Neural cell (in vitro differentiated cells): ENCODE data around the gene COPB2. TPM values are rescaled to one million over a fixed set of nuclear protein-coding genes. Genes with fewer than 3 reads are reported as not detected.

Source experiments
- H2AFZ ChIP-seq: fragments of 200-600, 300-800 bp; sonication (generic), shearing (Covaris generic); 2 replicates; pipeline ENCODE4 v1.6.0; 2014; ENCODE audit warnings: low read depth, mild to moderate bottlenecking, antibody characterized with exemption, low read length, moderate library complexity
- H3F3A ChIP-seq: fragments of 200-600 bp; shearing (Covaris generic); 2 replicates; pipeline ENCODE4 v1.6.1; 2016; ENCODE audit warnings: mild to moderate bottlenecking, moderate library complexity, mixed read lengths, antibody characterized with exemption, low read length; ENCODE audit not compliant: insufficient read depth, poor library complexity, severe bottlenecking
- H3K27ac ChIP-seq: fragments of 200-600, 300-800 bp; sonication (generic), shearing (Covaris generic); 2 replicates; pipeline ENCODE4 v1.5.1; 2014; ENCODE audit warnings: mild to moderate bottlenecking, low read length, moderate library complexity
- H3K27me3 ChIP-seq: fragments of 300-800, 200-600 bp; sonication (generic), shearing (Covaris generic); 2 replicates; pipeline ENCODE4 v1.6.0; 2014; ENCODE audit warnings: mild to moderate bottlenecking, low read depth, low read length, moderate library complexity; ENCODE audit not compliant: insufficient read depth
- H3K36me3 ChIP-seq: fragments of 300-800, 200-600 bp; sonication (generic), shearing (Covaris generic); 2 replicates; pipeline ENCODE4 v1.5.1; 2014; ENCODE audit warnings: mild to moderate bottlenecking, antibody characterized with exemption, low read length, moderate library complexity; ENCODE audit not compliant: insufficient read depth
- H3K4me2 ChIP-seq: fragments of 300-800, 200-600 bp; sonication (generic), shearing (Covaris generic); 2 replicates; pipeline ENCODE4 v1.6.0; 2014; ENCODE audit warnings: mild to moderate bottlenecking, low read length
- H3K4me3 ChIP-seq: fragments of 300-800, 200-600 bp; sonication (generic), shearing (Covaris generic); 2 replicates; pipeline ENCODE4 v1.5.1; 2014; ENCODE audit warnings: mild to moderate bottlenecking, low read length, moderate library complexity
- H3K79me2 ChIP-seq: fragments of 200-600 bp; shearing (Covaris generic); replicated peaks from 2 replicates; pipeline ENCODE4 v1.6.0; 2014; ENCODE audit warnings: mild to moderate bottlenecking, low read length, moderate library complexity; ENCODE audit not compliant: insufficient read depth
- H3K9ac ChIP-seq: fragments of 300-800, 200-600 bp; sonication (generic), shearing (Covaris generic); 2 replicates; pipeline ENCODE4 v1.6.1; 2016; ENCODE audit warnings: mild to moderate bottlenecking, low read length, mixed read lengths
- H3K9me2 ChIP-seq: fragments of 200-600 bp; shearing (Covaris generic); 2 replicates; pipeline ENCODE4 v1.6.1; 2016; ENCODE audit warnings: mild to moderate bottlenecking, low read length, mixed read lengths; ENCODE audit not compliant: insufficient read depth
- H3K9me3 ChIP-seq: fragments of 200-600, 300-800 bp; sonication (generic), shearing (Covaris generic); 2 replicates; pipeline ENCODE4 v1.6.1; 2016; ENCODE audit warnings: mild to moderate bottlenecking, mixed run types, low read length, moderate library complexity, mixed read lengths
- H4K20me1 ChIP-seq: fragments of 200-600 bp; shearing (Covaris generic); 2 replicates; pipeline ENCODE4 v1.6.1; 2016; ENCODE audit warnings: mild to moderate bottlenecking, mixed run types; ENCODE audit not compliant: insufficient read depth
- EP300 ChIP-seq: fragments of 450-650 bp; conservative IDR thresholded peaks from 2 replicates; pipeline ENCODE4 v1.6.1; 2014; ENCODE audit warnings: antibody characterized with exemption, mild to moderate bottlenecking, moderate library complexity; ENCODE audit not compliant: poor library complexity, severe bottlenecking
- EZH2 ChIP-seq: fragments of 200-600, 300-800 bp; shearing (Covaris generic), sonication (generic); IDR thresholded peaks from 2 replicates; pipeline ENCODE4 v1.6.1; 2014; ENCODE audit warnings: antibody characterized with exemption, low read length, borderline replicate concordance, mild to moderate bottlenecking; ENCODE audit not compliant: insufficient read depth, poor library complexity, severe bottlenecking
- MXI1 ChIP-seq: fragments of 450-650 bp; conservative IDR thresholded peaks from 2 replicates; pipeline ENCODE4 v1.6.1; 2014; ENCODE audit warnings: antibody characterized with exemption, mild to moderate bottlenecking; ENCODE audit not compliant: poor library complexity, severe bottlenecking
- POLR2AphosphoS5 ChIP-seq: IDR thresholded peaks from 2 replicates; pipeline ENCODE4 v1.6.1; 2012
- RAD21 ChIP-seq: fragments of 450-650 bp; conservative IDR thresholded peaks from 2 replicates; pipeline ENCODE4 v1.6.1; 2014; ENCODE audit warnings: antibody characterized with exemption, mild to moderate bottlenecking, moderate library complexity
- SMC3 ChIP-seq: fragments of 450-650 bp; conservative IDR thresholded peaks from 2 replicates; pipeline ENCODE4 v1.6.1; 2014; ENCODE audit warnings: antibody characterized with exemption, mild to moderate bottlenecking, moderate library complexity; ENCODE audit not compliant: poor library complexity
- TAF1 ChIP-seq: IDR thresholded peaks from 2 replicates; pipeline ENCODE4 v1.6.1; 2012; ENCODE audit warnings: low read depth
- polyA plus RNA-seq: library from polyadenylated mRNA; depleted of rRNA; stranded (reverse); fragments of >200 nt; gene quantifications from 2 replicates; pipeline ENCODE4 v1.2.3, GENCODE V29; 2014
- TF ChIP-seq, protein P1 (sequence below): fragments of 450-650 bp; IDR thresholded peaks from 2 replicates; pipeline ENCODE4 v1.5.1; 2014; ENCODE audit warnings: antibody characterized with exemption, mild to moderate bottlenecking, moderate library complexity; ENCODE audit not compliant: poor library complexity, severe bottlenecking
- TF ChIP-seq, protein P2 (sequence below): IDR thresholded peaks from 2 replicates; pipeline ENCODE4 v1.6.1; 2012; ENCODE audit warnings: borderline replicate concordance

Gene COPB2
- polyA plus RNA-seq, 1 donor from 2014 or later: 63.5 TPM

DNA sequence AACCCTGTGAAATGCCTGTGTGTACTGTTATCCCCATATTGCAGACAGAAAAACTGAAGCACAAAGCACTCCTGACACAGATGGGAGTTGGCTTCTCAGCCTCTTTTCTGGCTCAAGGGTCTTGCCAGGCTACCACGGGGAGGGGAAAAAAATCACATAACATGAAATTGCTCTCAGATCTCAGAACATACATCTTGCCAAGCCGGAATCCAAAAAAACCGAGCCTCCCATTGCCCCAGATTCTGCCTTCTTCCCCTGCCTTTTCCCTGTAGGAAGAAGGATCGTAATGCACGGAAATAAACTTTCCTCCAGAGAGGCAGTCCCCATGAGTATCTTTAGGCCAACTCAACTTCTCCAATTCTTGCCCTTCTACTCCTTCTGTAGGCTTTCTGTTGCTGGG lies 62.2 kb downstream of the COPB2 start:
- TF ChIP-seq EZH2: no peak
- TF ChIP-seq RAD21: no peak
- no peak for TF ChIP-seq TAF1
- no peak for TF ChIP-seq SMC3
- no peak for TF ChIP-seq EP300
- TF ChIP-seq, protein P1, sequence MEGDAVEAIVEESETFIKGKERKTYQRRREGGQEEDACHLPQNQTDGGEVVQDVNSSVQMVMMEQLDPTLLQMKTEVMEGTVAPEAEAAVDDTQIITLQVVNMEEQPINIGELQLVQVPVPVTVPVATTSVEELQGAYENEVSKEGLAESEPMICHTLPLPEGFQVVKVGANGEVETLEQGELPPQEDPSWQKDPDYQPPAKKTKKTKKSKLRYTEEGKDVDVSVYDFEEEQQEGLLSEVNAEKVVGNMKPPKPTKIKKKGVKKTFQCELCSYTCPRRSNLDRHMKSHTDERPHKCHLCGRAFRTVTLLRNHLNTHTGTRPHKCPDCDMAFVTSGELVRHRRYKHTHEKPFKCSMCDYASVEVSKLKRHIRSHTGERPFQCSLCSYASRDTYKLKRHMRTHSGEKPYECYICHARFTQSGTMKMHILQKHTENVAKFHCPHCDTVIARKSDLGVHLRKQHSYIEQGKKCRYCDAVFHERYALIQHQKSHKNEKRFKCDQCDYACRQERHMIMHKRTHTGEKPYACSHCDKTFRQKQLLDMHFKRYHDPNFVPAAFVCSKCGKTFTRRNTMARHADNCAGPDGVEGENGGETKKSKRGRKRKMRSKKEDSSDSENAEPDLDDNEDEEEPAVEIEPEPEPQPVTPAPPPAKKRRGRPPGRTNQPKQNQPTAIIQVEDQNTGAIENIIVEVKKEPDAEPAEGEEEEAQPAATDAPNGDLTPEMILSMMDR: no peak
- TF ChIP-seq, protein P2, sequence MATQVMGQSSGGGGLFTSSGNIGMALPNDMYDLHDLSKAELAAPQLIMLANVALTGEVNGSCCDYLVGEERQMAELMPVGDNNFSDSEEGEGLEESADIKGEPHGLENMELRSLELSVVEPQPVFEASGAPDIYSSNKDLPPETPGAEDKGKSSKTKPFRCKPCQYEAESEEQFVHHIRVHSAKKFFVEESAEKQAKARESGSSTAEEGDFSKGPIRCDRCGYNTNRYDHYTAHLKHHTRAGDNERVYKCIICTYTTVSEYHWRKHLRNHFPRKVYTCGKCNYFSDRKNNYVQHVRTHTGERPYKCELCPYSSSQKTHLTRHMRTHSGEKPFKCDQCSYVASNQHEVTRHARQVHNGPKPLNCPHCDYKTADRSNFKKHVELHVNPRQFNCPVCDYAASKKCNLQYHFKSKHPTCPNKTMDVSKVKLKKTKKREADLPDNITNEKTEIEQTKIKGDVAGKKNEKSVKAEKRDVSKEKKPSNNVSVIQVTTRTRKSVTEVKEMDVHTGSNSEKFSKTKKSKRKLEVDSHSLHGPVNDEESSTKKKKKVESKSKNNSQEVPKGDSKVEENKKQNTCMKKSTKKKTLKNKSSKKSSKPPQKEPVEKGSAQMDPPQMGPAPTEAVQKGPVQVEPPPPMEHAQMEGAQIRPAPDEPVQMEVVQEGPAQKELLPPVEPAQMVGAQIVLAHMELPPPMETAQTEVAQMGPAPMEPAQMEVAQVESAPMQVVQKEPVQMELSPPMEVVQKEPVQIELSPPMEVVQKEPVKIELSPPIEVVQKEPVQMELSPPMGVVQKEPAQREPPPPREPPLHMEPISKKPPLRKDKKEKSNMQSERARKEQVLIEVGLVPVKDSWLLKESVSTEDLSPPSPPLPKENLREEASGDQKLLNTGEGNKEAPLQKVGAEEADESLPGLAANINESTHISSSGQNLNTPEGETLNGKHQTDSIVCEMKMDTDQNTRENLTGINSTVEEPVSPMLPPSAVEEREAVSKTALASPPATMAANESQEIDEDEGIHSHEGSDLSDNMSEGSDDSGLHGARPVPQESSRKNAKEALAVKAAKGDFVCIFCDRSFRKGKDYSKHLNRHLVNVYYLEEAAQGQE: no peak
- TF ChIP-seq POLR2AphosphoS5: no peak
- TF ChIP-seq MXI1: no peak
- no peak overlapping the region for H3K4me2 ChIP-seq
- H3K36me3 ChIP-seq: no peaks in the 10 kb centered on the region
- H3K27me3 ChIP-seq: peaks cover 21% of the 10 kb centered on the region
- no peaks in the 10 kb centered on the region for H4K20me1 ChIP-seq
- H3K79me2 ChIP-seq: no peaks in the 10 kb centered on the region
- no peaks in the 10 kb centered on the region for H3K9me2 ChIP-seq
- H3F3A ChIP-seq: no peaks in the 10 kb centered on the region
- no peaks in the 10 kb centered on the region for H3K9me3 ChIP-seq
- no peak overlapping the region for H3K9ac ChIP-seq
- no peak overlapping the region for H3K27ac ChIP-seq
- H3K4me3 ChIP-seq: no peak overlapping the region
- no peak overlapping the region for H2AFZ ChIP-seq

DNA sequence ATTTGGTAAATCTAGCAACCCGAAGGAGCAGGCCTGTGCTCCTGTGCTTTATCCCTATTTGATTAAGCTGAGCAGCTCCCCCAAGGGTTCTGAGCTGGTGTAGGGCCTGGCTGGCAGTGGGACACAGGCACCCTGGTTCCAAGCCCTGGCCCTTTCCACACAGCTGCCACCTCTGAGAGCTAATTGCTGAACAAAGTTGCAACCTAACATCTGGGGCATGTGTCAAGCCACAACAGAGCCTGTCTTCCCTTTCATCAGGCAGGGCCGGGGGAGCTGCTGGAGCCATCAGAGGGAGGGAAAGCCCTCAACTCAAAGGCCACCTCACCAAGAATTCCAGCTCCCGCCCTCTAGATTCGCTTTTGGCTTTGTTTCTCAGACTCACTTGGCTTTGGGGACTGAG lies 62.7 kb downstream of the COPB2 start:
- H3K27me3 ChIP-seq: peaks cover 16% of the 10 kb centered on the region
- H3K36me3 ChIP-seq: no peaks in the 10 kb centered on the region
- TF ChIP-seq, protein P2: no peak
- TF ChIP-seq TAF1: no peak
- TF ChIP-seq, protein P1: no peak
- TF ChIP-seq RAD21: no peak

More for the DNA sequence above, 62.7 kb downstream of the COPB2 start:
- Histone ChIP-seq H3K27ac (no peak overlapping the region), H3K79me2 (no peaks in the 10 kb centered on the region), H3F3A (no peaks in the 10 kb centered on the region), H3K4me3 (no peak overlapping the region), H2AFZ (no peak overlapping the region), H3K9me2 (no peaks in the 10 kb centered on the region), H4K20me1 (no peaks in the 10 kb centered on the region), H3K4me2 (no peak overlapping the region), H3K9me3 (no peaks in the 10 kb centered on the region), H3K9ac (no peak overlapping the region)
